Spleen (tissue), 7 donors: ENCODE data around the gene GRK3.

Experiments
- POLR2A ChIP-seq, 3 donors: fragments of 450-650 bp; IDR thresholded peaks; one replicate each; pipeline ENCODE4 v1.5.1; 2017; ENCODE audit warnings: antibody characterized with exemption in 3 of 3, mild to moderate bottlenecking in 1 of 3
- POLR2AphosphoS5 ChIP-seq, 3 donors: sonication (generic); formaldehyde crosslinking; IDR thresholded peaks; one replicate each; pipeline ENCODE4 v1.5.1; 2017; ENCODE audit warnings: antibody characterized with exemption in 3 of 3
- TF ChIP-seq, protein P1 (sequence below), 11 experiments: fragments of 200-600 bp in 7 of 11; fragments of 450-650 bp in 4 of 11; sonication (generic) in 4 of 11; IDR thresholded peaks in 8 of 11; conservative IDR thresholded peaks in 3 of 11; 1 replicate in 7 of 11; 2 replicates in 4 of 11; pipeline versions ENCODE4 v1.4.0 to v1.8.0; 2016 to 2021; ENCODE audit warnings: antibody characterized with exemption in 11 of 11, inconsistent platforms in 4 of 11, mild to moderate bottlenecking in 1 of 11
- donor health status: DM: no; HTN: no; CAD: no; lungs with moderate emphysema.
- donor health status: DM: no; HTN: no; CAD: no.
- donor health status: DM: no; HTN: no; CAD: no.

DNA sequence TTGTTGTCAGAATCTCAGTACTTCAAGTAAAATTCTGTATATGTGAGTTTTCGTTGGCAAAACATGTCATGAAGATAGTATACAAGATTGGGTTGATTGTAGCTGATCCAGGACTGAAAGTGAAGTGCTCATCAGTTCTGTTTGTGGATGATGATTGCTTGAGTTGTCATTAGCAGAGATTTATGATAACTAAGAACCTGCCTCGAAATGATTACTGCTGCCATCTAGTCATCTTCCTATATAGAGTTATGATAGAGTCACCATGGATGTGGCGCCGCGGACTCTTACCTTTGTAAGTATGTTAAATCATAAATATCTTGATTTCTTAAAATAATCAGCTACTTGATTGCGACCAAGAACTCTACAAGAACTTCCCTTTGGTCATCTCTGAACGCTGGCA, 149.6 kb downstream of the GRK3 start:
- TF ChIP-seq, protein P1, sequence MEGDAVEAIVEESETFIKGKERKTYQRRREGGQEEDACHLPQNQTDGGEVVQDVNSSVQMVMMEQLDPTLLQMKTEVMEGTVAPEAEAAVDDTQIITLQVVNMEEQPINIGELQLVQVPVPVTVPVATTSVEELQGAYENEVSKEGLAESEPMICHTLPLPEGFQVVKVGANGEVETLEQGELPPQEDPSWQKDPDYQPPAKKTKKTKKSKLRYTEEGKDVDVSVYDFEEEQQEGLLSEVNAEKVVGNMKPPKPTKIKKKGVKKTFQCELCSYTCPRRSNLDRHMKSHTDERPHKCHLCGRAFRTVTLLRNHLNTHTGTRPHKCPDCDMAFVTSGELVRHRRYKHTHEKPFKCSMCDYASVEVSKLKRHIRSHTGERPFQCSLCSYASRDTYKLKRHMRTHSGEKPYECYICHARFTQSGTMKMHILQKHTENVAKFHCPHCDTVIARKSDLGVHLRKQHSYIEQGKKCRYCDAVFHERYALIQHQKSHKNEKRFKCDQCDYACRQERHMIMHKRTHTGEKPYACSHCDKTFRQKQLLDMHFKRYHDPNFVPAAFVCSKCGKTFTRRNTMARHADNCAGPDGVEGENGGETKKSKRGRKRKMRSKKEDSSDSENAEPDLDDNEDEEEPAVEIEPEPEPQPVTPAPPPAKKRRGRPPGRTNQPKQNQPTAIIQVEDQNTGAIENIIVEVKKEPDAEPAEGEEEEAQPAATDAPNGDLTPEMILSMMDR (IDR thresholded peaks at IDR 0.05 in 8 of 11, conservative IDR thresholded peaks at IDR 0.05 in 3 of 11), result no peak
- TF ChIP-seq POLR2AphosphoS5 (IDR thresholded peaks at IDR 0.05), result no peak
- no peak for TF ChIP-seq POLR2A (IDR thresholded peaks at IDR 0.05)
